OCI-LY3 (cell line): ENCODE data around the gene RECK.

Experiments
- CTCF ChIP-seq: fragments of 200-600, 300-600 bp; sonication (generic); IDR thresholded peaks from 2 replicates; pipeline ENCODE4 v1.5.1; 2014; ENCODE audit warnings: antibody characterized with exemption, low read length, low read depth
- EZH2phosphoT487 ChIP-seq: fragments of 200-600 bp; shearing (Covaris generic); IDR thresholded peaks from 2 replicates; pipeline ENCODE4 v1.6.1; 2018; ENCODE audit warnings: antibody characterized with exemption, mixed run types, low read depth

GRCh38 chr9:36162211-36162738 lies 125.6 kb downstream of the RECK start:
- TF ChIP-seq CTCF (no peak), EZH2phosphoT487 (no peak)
